ENCODE results near the gene CRYBA1.
"Not testable (repeated sequence)": the region's sequence is repeated elsewhere in the genome, so short reads cannot be mapped to it uniquely, and the experiment has no call there.

CRYBA1 gene

GRCh38 chr17:29246628-29247027 is at the start of gene CRYBA1:
TSS of gene CRYBA1 (plus strand) at chr17:29246859. CDS start at chr17:29246864, 5 bp downstream.
- no peak for DNase-seq (ENCODE audit: low spot score)

- no peak for DNase-seq (ENCODE audit: low spot score)
Measured at GRCh38 chr17:29197516-29198272, 49.0 kb upstream of the CRYBA1 start.

GRCh38 chr17:29204068-29204804 is 42.4 kb upstream of the CRYBA1 start:
- not testable (repeated sequence) for DNase-seq (ENCODE audit: low spot score)

GRCh38 chr17:29205047-29205446 is 41.6 kb upstream of the CRYBA1 start:
- DNase-seq (ENCODE audit: low spot score): no peak

- DNase-seq (ENCODE audit: low spot score): no peak
Measured at GRCh38 chr17:29207975-29208374, 38.7 kb upstream of the CRYBA1 start.

GRCh38 chr17:29209073-29209472 is 37.6 kb upstream of the CRYBA1 start:
- no peak for DNase-seq (ENCODE audit: low spot score)

- DNase-seq (ENCODE audit: low spot score): no peak
Measured at GRCh38 chr17:29210879-29211278, 35.8 kb upstream of the CRYBA1 start.

GRCh38 chr17:29212094-29212631 is 34.5 kb upstream of the CRYBA1 start:
- no peak for DNase-seq (ENCODE audit: low spot score)

GRCh38 chr17:29212681-29213121 is 34.0 kb upstream of the CRYBA1 start:
- no peak for DNase-seq (ENCODE audit: low spot score)

GRCh38 chr17:29214215-29215146 is 32.2 kb upstream of the CRYBA1 start:
- no peak for DNase-seq (ENCODE audit: low spot score)

GRCh38 chr17:29215174-29215573 is 31.5 kb upstream of the CRYBA1 start:
- no peak for DNase-seq (ENCODE audit: low spot score)

GRCh38 chr17:29215717-29216116 is 30.9 kb upstream of the CRYBA1 start:
- DNase-seq (ENCODE audit: low spot score): no peak

- no peak for DNase-seq (ENCODE audit: low spot score)
Measured at GRCh38 chr17:29216181-29216580, 30.5 kb upstream of the CRYBA1 start.

GRCh38 chr17:29216856-29217255 is 29.8 kb upstream of the CRYBA1 start:
- no peak for DNase-seq (ENCODE audit: low spot score)

- peak; percentile 80 for DNase-seq (ENCODE audit: low spot score)
Measured at GRCh38 chr17:29219378-29220047, 27.1 kb upstream of the CRYBA1 start.

- DNase-seq (ENCODE audit: low spot score): not testable (repeated sequence)
Measured at GRCh38 chr17:29221338-29221737, 25.3 kb upstream of the CRYBA1 start.

- DNase-seq (ENCODE audit: low spot score): no peak
Measured at GRCh38 chr17:29225396-29225795, 21.3 kb upstream of the CRYBA1 start.

- DNase-seq (ENCODE audit: low spot score): no peak
Measured at GRCh38 chr17:29233301-29233700, 13.4 kb upstream of the CRYBA1 start.

- DNase-seq (ENCODE audit: low spot score): not testable (repeated sequence)
Measured at GRCh38 chr17:29234972-29235371, 11.7 kb upstream of the CRYBA1 start.

- no peak for DNase-seq (ENCODE audit: low spot score)
Measured at GRCh38 chr17:29235904-29236303, 10.8 kb upstream of the CRYBA1 start.

GRCh38 chr17:29237476-29238132 is 9.1 kb upstream of the CRYBA1 start:
- DNase-seq (ENCODE audit: low spot score): no peak

Measured in hematopoietic multipotent progenitor cell treated with erythropoietin and hydrocortisone succinate and interleukin-3 and kit ligand, for 15 days (in vitro differentiated cells).